DND-41 (cell line): ENCODE data around the gene TMEFF2.

Source experiments
- EZH2 ChIP-seq: IDR thresholded peaks from 3 replicates; pipeline ENCODE4 v1.6.1; 2012; ENCODE audit warnings: borderline replicate concordance, low read depth, mild to moderate bottlenecking, moderate library complexity, low read length, inconsistent platforms; ENCODE audit not compliant: severe bottlenecking
- TF ChIP-seq, protein P1 (sequence below): IDR thresholded peaks from 2 replicates; pipeline ENCODE4 v1.5.1; 2012; ENCODE audit warnings: borderline replicate concordance, low read length, moderate library complexity, mild to moderate bottlenecking; ENCODE audit not compliant: poor library complexity, severe bottlenecking; ENCODE audit errors: extremely low read depth

DNA sequence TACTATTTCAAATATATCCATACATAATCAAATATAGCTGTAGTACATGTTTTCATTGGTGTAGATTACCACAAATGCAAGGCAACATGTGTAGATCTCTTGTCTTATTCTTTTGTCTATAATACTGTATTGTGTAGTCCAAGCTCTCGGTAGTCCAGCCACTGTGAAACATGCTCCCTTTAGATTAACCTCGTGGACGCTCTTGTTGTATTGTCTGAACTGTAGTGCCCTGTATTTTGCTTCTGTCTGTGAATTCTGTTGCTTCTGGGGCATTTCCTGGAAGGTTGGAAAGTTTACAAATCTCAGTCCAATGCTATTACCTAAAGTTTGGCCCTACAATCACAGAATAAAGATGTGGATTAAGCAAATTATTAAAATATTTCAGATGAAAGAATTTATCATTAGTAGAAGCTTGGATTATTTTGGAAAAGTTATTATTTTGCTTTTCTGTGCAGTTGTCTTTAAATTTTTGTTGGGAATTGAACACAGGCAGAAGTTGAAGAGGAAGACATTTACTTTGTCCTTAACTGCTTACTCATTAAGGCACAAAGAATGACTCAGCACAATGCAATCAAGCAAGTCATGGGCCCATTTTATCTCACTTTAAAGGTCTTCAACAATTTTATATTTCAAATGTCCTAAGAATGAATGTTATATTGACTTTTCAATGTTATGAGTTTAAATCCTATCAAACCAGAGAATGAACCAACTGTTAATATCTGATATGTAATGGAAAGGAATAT lies 244.4 kb downstream of the TMEFF2 start:
- TF ChIP-seq, protein P1, sequence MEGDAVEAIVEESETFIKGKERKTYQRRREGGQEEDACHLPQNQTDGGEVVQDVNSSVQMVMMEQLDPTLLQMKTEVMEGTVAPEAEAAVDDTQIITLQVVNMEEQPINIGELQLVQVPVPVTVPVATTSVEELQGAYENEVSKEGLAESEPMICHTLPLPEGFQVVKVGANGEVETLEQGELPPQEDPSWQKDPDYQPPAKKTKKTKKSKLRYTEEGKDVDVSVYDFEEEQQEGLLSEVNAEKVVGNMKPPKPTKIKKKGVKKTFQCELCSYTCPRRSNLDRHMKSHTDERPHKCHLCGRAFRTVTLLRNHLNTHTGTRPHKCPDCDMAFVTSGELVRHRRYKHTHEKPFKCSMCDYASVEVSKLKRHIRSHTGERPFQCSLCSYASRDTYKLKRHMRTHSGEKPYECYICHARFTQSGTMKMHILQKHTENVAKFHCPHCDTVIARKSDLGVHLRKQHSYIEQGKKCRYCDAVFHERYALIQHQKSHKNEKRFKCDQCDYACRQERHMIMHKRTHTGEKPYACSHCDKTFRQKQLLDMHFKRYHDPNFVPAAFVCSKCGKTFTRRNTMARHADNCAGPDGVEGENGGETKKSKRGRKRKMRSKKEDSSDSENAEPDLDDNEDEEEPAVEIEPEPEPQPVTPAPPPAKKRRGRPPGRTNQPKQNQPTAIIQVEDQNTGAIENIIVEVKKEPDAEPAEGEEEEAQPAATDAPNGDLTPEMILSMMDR: no peak
- TF ChIP-seq EZH2: no peak
